OCI-LY3 (cell line): Measurements from ENCODE around the gene PCBP3.

Source experiments
- EZH2phosphoT487 ChIP-seq: fragments of 200-600 bp; shearing (Covaris generic); IDR thresholded peaks from 2 replicates; pipeline ENCODE4 v1.6.1; 2018; ENCODE audit warnings: antibody characterized with exemption, mixed run types, low read depth
- TF ChIP-seq, protein P1 (sequence below): fragments of 200-600, 300-600 bp; sonication (generic); IDR thresholded peaks from 2 replicates; pipeline ENCODE4 v1.5.1; 2014; ENCODE audit warnings: antibody characterized with exemption, low read length, low read depth

- TF ChIP-seq, protein P1, sequence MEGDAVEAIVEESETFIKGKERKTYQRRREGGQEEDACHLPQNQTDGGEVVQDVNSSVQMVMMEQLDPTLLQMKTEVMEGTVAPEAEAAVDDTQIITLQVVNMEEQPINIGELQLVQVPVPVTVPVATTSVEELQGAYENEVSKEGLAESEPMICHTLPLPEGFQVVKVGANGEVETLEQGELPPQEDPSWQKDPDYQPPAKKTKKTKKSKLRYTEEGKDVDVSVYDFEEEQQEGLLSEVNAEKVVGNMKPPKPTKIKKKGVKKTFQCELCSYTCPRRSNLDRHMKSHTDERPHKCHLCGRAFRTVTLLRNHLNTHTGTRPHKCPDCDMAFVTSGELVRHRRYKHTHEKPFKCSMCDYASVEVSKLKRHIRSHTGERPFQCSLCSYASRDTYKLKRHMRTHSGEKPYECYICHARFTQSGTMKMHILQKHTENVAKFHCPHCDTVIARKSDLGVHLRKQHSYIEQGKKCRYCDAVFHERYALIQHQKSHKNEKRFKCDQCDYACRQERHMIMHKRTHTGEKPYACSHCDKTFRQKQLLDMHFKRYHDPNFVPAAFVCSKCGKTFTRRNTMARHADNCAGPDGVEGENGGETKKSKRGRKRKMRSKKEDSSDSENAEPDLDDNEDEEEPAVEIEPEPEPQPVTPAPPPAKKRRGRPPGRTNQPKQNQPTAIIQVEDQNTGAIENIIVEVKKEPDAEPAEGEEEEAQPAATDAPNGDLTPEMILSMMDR, result no peak
- TF ChIP-seq EZH2phosphoT487, result no peak
Observed at GRCh38 chr21:45919593-45919992, 276.1 kb downstream of the PCBP3 start.
